Measurements from ENCODE around the gene POGZ. TPM values are rescaled to one million over a fixed set of nuclear protein-coding genes. Genes with fewer than 3 reads are reported as not detected.
A peak's percentile ranks its signal among the peaks of the same experiment; 100 is the strongest.

The POGZ gene
- total RNA-seq, 1 donor: 41.0 TPM

GRCh38 chr1:151502035-151502700, 42.9 kb upstream of the POGZ start:
- no peak for TF ChIP-seq CTCF (IDR thresholded peaks at IDR 0.05; ENCODE audit: insufficient read depth, low read length)
- DNase-seq (ENCODE audit: low read depth): no peak
- no peak overlapping the region for H3K4me3 ChIP-seq (ENCODE audit: low read depth, low read length)

- TF ChIP-seq CTCF (IDR thresholded peaks at IDR 0.05; ENCODE audit: insufficient read depth, low read length): peak; percentile 40
- no peak overlapping the region for H3K4me3 ChIP-seq (ENCODE audit: low read depth, low read length)
Observed at GRCh38 chr1:151501474-151501873, 42.2 kb upstream of the POGZ start.

GRCh38 chr1:151499930-151500329, 40.6 kb upstream of the POGZ start:
- no peak overlapping the region for H3K4me3 ChIP-seq (ENCODE audit: low read depth, low read length)
- no peak for DNase-seq (ENCODE audit: low read depth)
- TF ChIP-seq CTCF (IDR thresholded peaks at IDR 0.05; ENCODE audit: insufficient read depth, low read length): no peak

More at GRCh38 chr1:151501474-151501873, 42.2 kb upstream of the POGZ start:
- no peak for DNase-seq (ENCODE audit: low read depth)

- H3K4me3 ChIP-seq (ENCODE audit: low read depth, low read length): no peak overlapping the region
- DNase-seq (ENCODE audit: low read depth): no peak
- TF ChIP-seq CTCF (IDR thresholded peaks at IDR 0.05; ENCODE audit: insufficient read depth, low read length): no peak
Observed at GRCh38 chr1:151499365-151499764, 40.1 kb upstream of the POGZ start.

- no peak for DNase-seq (ENCODE audit: low read depth)
Observed at GRCh38 chr1:151495316-151495715, 36.0 kb upstream of the POGZ start.

GRCh38 chr1:151494741-151495281, 35.5 kb upstream of the POGZ start:
- DNase-seq (ENCODE audit: low read depth): peak; percentile 72
- TF ChIP-seq CTCF (IDR thresholded peaks at IDR 0.05; ENCODE audit: insufficient read depth, low read length): no peak
- no peak overlapping the region for H3K4me3 ChIP-seq (ENCODE audit: low read depth, low read length)

More at GRCh38 chr1:151495316-151495715, 36.0 kb upstream of the POGZ start:
- TF ChIP-seq CTCF (IDR thresholded peaks at IDR 0.05; ENCODE audit: insufficient read depth, low read length): no peak
- no peak overlapping the region for H3K4me3 ChIP-seq (ENCODE audit: low read depth, low read length)
